Muscle layer of colon (tissue), 2 donors: ENCODE measurements around the gene PABPN1L.

Source experiments
- H3K27ac ChIP-seq: one replicate; pipeline ENCODE4 v1.7.0; 2013; ENCODE audit warnings: low read depth, mild to moderate bottlenecking, low read length, moderate library complexity
- H3K27me3 ChIP-seq, 2 donors: one replicate each; pipeline ENCODE4 v1.7.0; 2013; ENCODE audit warnings: low read length in 2 of 2, mild to moderate bottlenecking in 2 of 2; ENCODE audit not compliant: insufficient read depth in 2 of 2, control insufficient read depth in 1 of 2
- H3K36me3 ChIP-seq: one replicate; pipeline ENCODE4 v1.7.0; 2013; ENCODE audit warnings: mild to moderate bottlenecking, low read length; ENCODE audit not compliant: insufficient read depth
- H3K4me1 ChIP-seq: one replicate; pipeline ENCODE4 v1.7.0; 2013; ENCODE audit warnings: mild to moderate bottlenecking, low read length; ENCODE audit not compliant: insufficient read depth
- H3K4me3 ChIP-seq, 2 donors: one replicate each; pipeline ENCODE4 v1.7.0; 2013; ENCODE audit warnings: low read length in 2 of 2, low read depth in 1 of 2, mild to moderate bottlenecking in 1 of 2, moderate library complexity in 1 of 2
- H3K9ac ChIP-seq: one replicate; pipeline ENCODE4 v1.7.0; 2013; ENCODE audit warnings: low read length
- H3K9me3 ChIP-seq: one replicate; pipeline ENCODE4 v1.7.0; 2013; ENCODE audit warnings: mild to moderate bottlenecking, low read length
- donor health status: abdominal sarcoma.
- donor health status: Adenocarcinoma of cecum.

PABPN1L gene

DNA sequence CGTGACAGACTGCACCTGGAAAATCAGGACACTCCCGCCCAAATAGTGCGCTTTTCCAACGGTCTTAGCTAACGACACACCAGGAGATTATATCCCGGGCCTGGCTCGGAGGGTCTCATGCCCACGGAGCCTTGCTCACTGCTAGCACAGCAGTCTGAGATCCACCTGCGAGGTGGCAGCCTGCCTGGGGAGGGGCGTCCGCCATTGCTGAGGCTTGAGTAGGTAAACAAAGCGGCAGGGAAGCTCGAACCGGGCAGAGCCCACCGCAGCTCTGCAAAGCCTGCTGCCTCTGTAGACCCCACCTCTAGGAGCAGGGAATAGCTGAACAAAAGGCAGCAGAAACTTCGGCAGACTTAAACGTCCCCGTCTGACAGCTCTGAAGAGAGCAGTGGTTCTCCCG lies 14.8 kb downstream of the PABPN1L start:
- Histone ChIP-seq H3K4me1 (peaks cover 6% of the 10 kb centered on the region), H3K9ac (no peak overlapping the region), H3K4me3 (no peak overlapping the region), H3K36me3 (no peaks in the 10 kb centered on the region), H3K27me3 (no peaks in the 10 kb centered on the region), H3K27ac (no peak overlapping the region), H3K9me3 (no peaks in the 10 kb centered on the region)

DNA sequence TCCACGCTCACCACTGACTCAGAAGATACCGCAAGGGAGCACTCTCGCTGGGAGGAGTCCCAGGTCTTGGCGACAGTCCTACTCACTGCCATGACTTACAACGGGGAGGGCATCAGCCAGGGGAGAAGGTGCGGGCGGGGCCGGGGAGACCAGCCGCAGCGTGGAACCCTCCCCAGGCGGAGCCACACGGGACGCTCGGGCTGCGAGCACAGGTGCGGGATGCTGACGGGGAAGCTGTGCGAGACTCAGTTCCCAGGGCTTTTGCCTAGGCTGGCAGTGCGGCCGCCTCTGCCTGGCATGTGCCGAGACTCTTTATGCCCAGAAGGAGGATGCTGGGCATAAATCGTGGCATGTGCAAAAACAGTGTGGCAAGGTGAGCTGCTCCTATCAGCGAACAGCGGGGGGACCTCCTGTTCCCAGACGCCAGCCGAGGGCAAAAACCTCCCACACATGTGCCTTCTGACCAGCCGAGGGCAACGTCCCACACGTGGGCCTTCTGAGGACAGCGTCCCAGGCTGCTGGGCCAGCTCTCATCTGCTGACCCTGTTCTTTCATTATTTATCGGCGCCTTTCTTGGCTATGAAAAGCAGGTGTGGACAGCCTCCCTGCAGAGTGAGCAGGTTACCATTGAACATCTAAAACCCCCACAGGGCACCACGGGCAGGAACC lies 15.8 kb downstream of the PABPN1L start:
- no peaks in the 10 kb centered on the region for H3K36me3 ChIP-seq
- H3K4me3 ChIP-seq = no peak overlapping the region
- H3K9ac ChIP-seq = no peak overlapping the region
- H3K9me3 ChIP-seq = no peaks in the 10 kb centered on the region
- no peaks in the 10 kb centered on the region for H3K27me3 ChIP-seq
- no peak overlapping the region for H3K27ac ChIP-seq
- peaks cover 2% of the 10 kb centered on the region for H3K4me1 ChIP-seq

GRCh38 chr16:88848557-88848956 lies 17.9 kb downstream of the PABPN1L start:
- Histone ChIP-seq H3K27ac (no peak overlapping the region), H3K4me3 (no peak overlapping the region), H3K36me3 (no peaks in the 10 kb centered on the region), H3K27me3 (no peaks in the 10 kb centered on the region), H3K9ac (no peak overlapping the region), H3K9me3 (no peaks in the 10 kb centered on the region), H3K4me1 (no peaks in the 10 kb centered on the region)

- Histone ChIP-seq H3K36me3 (no peaks in the 10 kb centered on the region), H3K9ac (no peak overlapping the region), H3K4me3 (no peak overlapping the region), H3K27ac (no peak overlapping the region), H3K9me3 (no peaks in the 10 kb centered on the region), H3K27me3 (no peaks in the 10 kb centered on the region), H3K4me1 (no peaks in the 10 kb centered on the region)
Observed at GRCh38 chr16:88847654-88848053, 18.8 kb downstream of the PABPN1L start.

DNA sequence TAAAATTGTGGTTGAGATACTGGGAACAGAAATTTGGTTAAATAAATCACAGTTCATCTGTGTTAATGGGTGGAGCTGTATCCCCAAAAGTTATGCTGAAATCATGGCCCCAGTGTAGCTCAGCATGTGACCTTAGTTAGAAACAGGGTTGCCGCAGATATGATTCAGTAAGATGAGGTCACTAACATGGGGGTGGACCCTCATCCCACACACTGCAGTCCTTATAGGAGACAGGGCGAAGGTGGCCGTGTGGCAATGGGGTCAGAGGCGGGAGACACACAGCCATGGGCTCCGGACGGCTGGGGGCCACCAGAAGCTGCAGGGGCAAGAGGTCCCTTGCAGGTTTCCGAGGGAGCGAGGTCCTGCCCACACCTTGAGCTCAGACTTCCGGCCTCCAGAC lies 20.4 kb downstream of the PABPN1L start:
- Histone ChIP-seq H3K27ac (no peak overlapping the region), H3K9ac (no peak overlapping the region), H3K27me3 (no peaks in the 10 kb centered on the region), H3K4me1 (no peaks in the 10 kb centered on the region), H3K4me3 (no peak overlapping the region), H3K36me3 (no peaks in the 10 kb centered on the region), H3K9me3 (no peaks in the 10 kb centered on the region)

- Histone ChIP-seq H3K27ac (no peak overlapping the region), H3K4me3 (no peak overlapping the region), H3K27me3 (no peaks in the 10 kb centered on the region), H3K4me1 (no peaks in the 10 kb centered on the region), H3K9ac (no peak overlapping the region), H3K9me3 (no peaks in the 10 kb centered on the region), H3K36me3 (peaks cover 13% of the 10 kb centered on the region)
Observed at GRCh38 chr16:88844419-88845036, 21.9 kb downstream of the PABPN1L start.

- no peak overlapping the region for H3K27ac ChIP-seq
- no peaks in the 10 kb centered on the region for H3K27me3 ChIP-seq
- H3K9ac ChIP-seq = no peak overlapping the region
- no peaks in the 10 kb centered on the region for H3K4me1 ChIP-seq
- peaks cover 20% of the 10 kb centered on the region for H3K36me3 ChIP-seq
- H3K9me3 ChIP-seq = no peaks in the 10 kb centered on the region
- no peak overlapping the region for H3K4me3 ChIP-seq
Observed at GRCh38 chr16:88843256-88843655, 23.2 kb downstream of the PABPN1L start.

DNA sequence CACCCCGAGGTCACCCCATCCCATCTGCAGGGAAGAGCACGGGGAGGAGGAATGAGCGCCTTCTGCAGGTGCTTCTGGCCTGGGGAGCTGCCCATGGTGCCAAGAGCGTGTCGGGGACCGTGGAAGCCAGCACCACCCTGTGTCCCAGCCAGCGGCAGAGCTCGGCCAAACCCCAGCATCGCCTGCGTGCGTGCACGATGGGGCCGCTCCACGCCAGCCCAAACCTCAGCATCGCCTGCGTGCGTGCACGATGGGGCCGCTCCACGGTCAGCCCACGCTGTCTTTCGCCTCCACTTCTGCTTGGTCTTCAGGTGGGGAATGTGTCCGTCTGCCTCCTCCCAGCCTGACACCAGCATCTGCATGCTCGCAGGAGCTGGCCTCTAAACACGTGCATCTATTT lies 23.7 kb downstream of the PABPN1L start:
- Histone ChIP-seq H3K36me3 (peaks cover 20% of the 10 kb centered on the region), H3K4me1 (no peaks in the 10 kb centered on the region), H3K27me3 (no peaks in the 10 kb centered on the region), H3K9me3 (no peaks in the 10 kb centered on the region), H3K9ac (no peak overlapping the region), H3K27ac (no peak overlapping the region), H3K4me3 (no peak overlapping the region)

- Histone ChIP-seq H3K4me3 (no peak overlapping the region), H3K27ac (no peak overlapping the region), H3K36me3 (peaks cover 20% of the 10 kb centered on the region), H3K4me1 (no peaks in the 10 kb centered on the region), H3K9me3 (no peaks in the 10 kb centered on the region), H3K27me3 (no peaks in the 10 kb centered on the region), H3K9ac (no peak overlapping the region)
Observed at GRCh38 chr16:88842308-88842756, 24.1 kb downstream of the PABPN1L start.

DNA sequence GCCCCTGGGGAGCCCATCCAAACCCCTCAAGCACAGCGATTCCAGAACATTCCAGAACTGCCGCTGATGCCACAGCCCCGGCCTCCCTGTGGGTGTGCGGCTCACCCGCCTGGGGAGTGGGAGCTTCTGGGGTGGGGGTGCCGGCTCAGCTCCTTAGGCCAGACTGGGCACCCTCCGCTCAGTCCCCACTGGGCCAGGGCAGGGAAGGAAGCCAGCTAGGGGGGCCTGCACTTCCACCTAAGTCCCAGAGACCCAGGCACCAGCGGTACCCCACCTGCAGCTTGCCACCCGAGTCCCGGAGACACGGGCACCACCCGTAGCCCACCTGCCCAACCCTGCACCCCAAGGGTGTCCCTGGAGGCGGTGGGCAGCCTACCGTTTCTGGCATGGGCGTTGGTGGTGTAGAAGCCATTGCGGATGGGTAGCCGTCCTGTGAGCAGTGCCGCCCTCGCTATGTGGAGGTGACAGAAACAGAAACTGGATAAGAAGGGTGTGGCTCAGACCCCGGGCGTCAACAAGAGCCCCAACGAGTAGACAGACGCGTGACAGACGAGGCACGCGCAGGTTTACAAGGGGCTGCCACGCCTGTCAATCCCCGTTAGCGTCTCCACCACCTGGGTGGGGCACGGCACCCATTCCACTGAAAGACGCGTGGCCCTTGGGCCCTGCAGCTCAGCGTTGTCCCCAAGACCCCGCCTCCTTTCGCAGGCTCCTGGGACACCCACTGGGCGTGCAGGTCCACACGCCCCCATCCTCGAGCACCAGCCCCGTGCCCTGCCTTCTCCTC lies 24.7 kb downstream of the PABPN1L start:
- H3K9ac ChIP-seq = no peak overlapping the region
- H3K4me1 ChIP-seq = no peaks in the 10 kb centered on the region
- H3K36me3 ChIP-seq = peaks cover 20% of the 10 kb centered on the region
- no peak overlapping the region for H3K4me3 ChIP-seq
- H3K9me3 ChIP-seq = no peaks in the 10 kb centered on the region
- H3K27me3 ChIP-seq = no peaks in the 10 kb centered on the region
- H3K27ac ChIP-seq = no peak overlapping the region

DNA sequence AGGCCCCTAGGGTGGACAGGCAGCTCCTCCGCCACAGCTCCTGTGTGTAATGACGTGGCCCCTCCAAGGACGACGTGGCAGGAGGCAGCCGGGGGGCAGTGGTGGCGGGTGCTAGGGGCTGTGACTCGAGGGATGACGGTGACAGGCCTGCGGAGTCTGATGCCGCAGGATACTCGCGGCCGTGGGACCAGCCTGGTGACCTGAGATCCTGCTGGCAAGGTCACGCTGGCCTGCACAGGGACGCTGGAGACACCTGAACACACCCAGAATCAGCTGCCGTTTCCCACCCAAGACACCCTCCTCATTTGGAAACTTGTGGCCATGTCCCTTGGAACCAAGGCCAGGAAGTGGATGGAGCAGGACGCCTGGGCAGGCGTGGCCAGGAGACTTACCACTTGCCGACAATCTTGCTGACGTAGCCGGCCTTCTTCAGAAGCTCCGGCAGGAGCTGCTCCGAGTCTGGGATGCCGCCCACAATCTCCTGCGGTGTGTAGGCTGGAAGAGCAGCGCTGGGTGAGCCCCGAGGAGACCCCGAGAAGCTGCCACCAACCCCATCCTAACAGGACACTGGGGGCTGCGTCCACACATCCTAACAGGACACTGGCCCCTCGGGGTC lies 25.8 kb downstream of the PABPN1L start:
- Histone ChIP-seq H3K27ac (no peak overlapping the region), H3K36me3 (peaks cover 20% of the 10 kb centered on the region), H3K9me3 (no peaks in the 10 kb centered on the region)

More for the DNA sequence above, 25.8 kb downstream of the PABPN1L start:
- H3K4me1 ChIP-seq = no peaks in the 10 kb centered on the region
- no peak overlapping the region for H3K9ac ChIP-seq
- H3K27me3 ChIP-seq = no peaks in the 10 kb centered on the region
- no peak overlapping the region for H3K4me3 ChIP-seq
